Endodermal cell (in vitro differentiated cells): Measurements from ENCODE around the gene NIN. TPM values are rescaled to one million over a fixed set of nuclear protein-coding genes. Genes with fewer than 3 reads are reported as not detected.

Experiments used
- DNase-seq: peaks from one replicate; pipeline ENCODE4 v3.0.0-alpha.2; 2017
- H3K27ac ChIP-seq: 2 replicates; pipeline ENCODE4 v1.5.1; 2013; ENCODE audit warnings: mild to moderate bottlenecking, low read depth, low read length, moderate library complexity
- H3K27me3 ChIP-seq: 2 replicates; pipeline ENCODE4 v1.6.1; 2013; ENCODE audit warnings: mild to moderate bottlenecking, low read length, moderate library complexity; ENCODE audit not compliant: insufficient read depth, control insufficient read depth, poor library complexity, severe bottlenecking
- H3K36me3 ChIP-seq: 2 replicates; pipeline ENCODE4 v1.7.0; 2013; ENCODE audit warnings: mild to moderate bottlenecking, low read length, moderate library complexity; ENCODE audit not compliant: control insufficient read depth, insufficient read depth
- H3K4me1 ChIP-seq: one replicate; pipeline ENCODE4 v1.7.0; 2013; ENCODE audit warnings: low read length; ENCODE audit not compliant: control insufficient read depth, insufficient read depth
- H3K4me3 ChIP-seq: 2 replicates; pipeline ENCODE4 v1.5.1; 2013; ENCODE audit warnings: mild to moderate bottlenecking, low read length, moderate library complexity
- H3K9ac ChIP-seq: 2 replicates; pipeline ENCODE4 v1.6.1; 2013; ENCODE audit warnings: mild to moderate bottlenecking, low read length, moderate library complexity; ENCODE audit not compliant: poor library complexity, severe bottlenecking; ENCODE audit errors: extremely low read depth
- H3K9me3 ChIP-seq: 2 replicates; pipeline ENCODE4 v1.6.1; 2013; ENCODE audit warnings: mild to moderate bottlenecking, low read length, moderate library complexity; ENCODE audit not compliant: control insufficient read depth
- H3K27ac Mint-ChIP-seq: 2 replicates; pipeline ENCODE4 v1.8.0; 2020; ENCODE audit warnings: mixed read lengths
- H3K27me3 Mint-ChIP-seq: 2 replicates; pipeline ENCODE4 v1.8.0; 2021; ENCODE audit warnings: mild to moderate bottlenecking, mixed read lengths; ENCODE audit not compliant: insufficient read depth
- H3K36me3 Mint-ChIP-seq: 2 replicates; pipeline ENCODE4 v1.8.0; 2020; ENCODE audit warnings: low read depth, mixed read lengths
- H3K4me1 Mint-ChIP-seq: 2 replicates; pipeline ENCODE4 v1.8.0; 2020; ENCODE audit warnings: mixed read lengths
- H3K4me3 Mint-ChIP-seq: 2 replicates; pipeline ENCODE4 v1.8.0; 2020; ENCODE audit warnings: mild to moderate bottlenecking, moderate library complexity, mixed read lengths
- H3K9me3 Mint-ChIP-seq: 2 replicates; pipeline ENCODE4 v1.8.0; 2020; ENCODE audit warnings: mild to moderate bottlenecking, mixed read lengths
- CTCF ChIP-seq: fragments of 200-600 bp; sonication (generic); conservative IDR thresholded peaks from 2 replicates; pipeline ENCODE4 v1.5.0; 2021; ENCODE audit warnings: antibody characterized with exemption, mild to moderate bottlenecking
- WGBS, 2 experiments: methylation state at CpG; one replicate each; pipeline versions ENCODE4 v1.1.5 to v1.1.7; 2013; ENCODE audit warnings: missing lambda C conversion rate in 2 of 2, mixed read lengths in 1 of 2; ENCODE audit not compliant: insufficient coverage in 1 of 2, insufficient read length in 1 of 2; 5-methylcytosine and 5-hydroxymethylcytosine counted together
- total RNA-seq, 2 donors: library from RNA; stranded (reverse); fragmentation: NEBNext Ultra II Directional in 1 of 2; extraction: Animal tissue kit (Norgen Biotek cat#: 25700) in 1 of 2; gene quantifications; 2 replicates in 1 of 2; 3 replicates in 1 of 2; pipeline ENCODE4 v1.2.1, GENCODE V29; 2021

NIN gene
- total RNA-seq, 2 donors from 2014 or later: 3.3 to 4.1 TPM

- no peak for DNase-seq
- Mint-ChIP-seq H3K4me3 (no peak overlapping the region), H3K36me3 (no peaks in the 10 kb centered on the region), H3K27ac (no peak overlapping the region), H3K27me3 (peaks cover 27% of the 10 kb centered on the region), H3K4me1 (peaks cover 4% of the 10 kb centered on the region), H3K9me3 (no peaks in the 10 kb centered on the region)
- Histone ChIP-seq H3K9ac (no peak overlapping the region), H3K9me3 (no peaks in the 10 kb centered on the region), H3K4me3 (no peak overlapping the region), H3K36me3 (no peaks in the 10 kb centered on the region), H3K27me3 (peaks cover 12% of the 10 kb centered on the region), H3K4me1 (peaks cover 4% of the 10 kb centered on the region), H3K27ac (no peak overlapping the region)
- WGBS, 2 experiments: 90 to 92% methylated on average over 2 to 4 of the region's 4 CpGs
- no peak for TF ChIP-seq CTCF
Observed at GRCh38 chr14:50780393-50780792, 50.6 kb downstream of the NIN start.

- 85 to 90% methylated on average over 4 to 8 of the region's 8 CpGs for WGBS, 2 experiments
- no peak for DNase-seq
- Mint-ChIP-seq H3K36me3 (no peaks in the 10 kb centered on the region), H3K27ac (no peak overlapping the region), H3K27me3 (peaks cover 12% of the 10 kb centered on the region), H3K9me3 (no peaks in the 10 kb centered on the region), H3K4me3 (no peak overlapping the region), H3K4me1 (no peaks in the 10 kb centered on the region)
- Histone ChIP-seq H3K36me3 (no peaks in the 10 kb centered on the region), H3K9ac (no peak overlapping the region), H3K4me3 (no peak overlapping the region), H3K27me3 (peaks cover 2% of the 10 kb centered on the region), H3K9me3 (no peaks in the 10 kb centered on the region), H3K27ac (no peak overlapping the region), H3K4me1 (no peaks in the 10 kb centered on the region)
- no peak for TF ChIP-seq CTCF
Observed at GRCh38 chr14:50778721-50779483, 52.1 kb downstream of the NIN start.

GRCh38 chr14:50776522-50776921 is 54.4 kb downstream of the NIN start:
- DNase-seq: no peak
- H3K4me3 Mint-ChIP-seq: no peak overlapping the region
- Histone ChIP-seq H3K9me3 (no peaks in the 10 kb centered on the region), H3K36me3 (no peaks in the 10 kb centered on the region), H3K4me3 (no peak overlapping the region), H3K4me1 (no peaks in the 10 kb centered on the region), H3K27ac (no peak overlapping the region), H3K9ac (no peak overlapping the region), H3K27me3 (no peaks in the 10 kb centered on the region)
- H3K27me3 Mint-ChIP-seq: peaks cover 6% of the 10 kb centered on the region
- H3K4me1 Mint-ChIP-seq: no peaks in the 10 kb centered on the region
- H3K9me3 Mint-ChIP-seq: no peaks in the 10 kb centered on the region
- no peak for TF ChIP-seq CTCF
- H3K36me3 Mint-ChIP-seq: no peaks in the 10 kb centered on the region
- H3K27ac Mint-ChIP-seq: no peak overlapping the region
